B cell (primary cell): ENCODE results near the gene MRTFB. TPM values are rescaled to one million over a fixed set of nuclear protein-coding genes. Genes with fewer than 3 reads are reported as not detected.

ENCODE experiments used
- ATAC-seq: fragments of 200-7000 bp; cut with Tn5 transposase; one replicate; pipeline ENCODE4 v1.10.0; 2021; ENCODE audit warnings: low read depth, mild to moderate bottlenecking, moderate number of reproducible peaks, moderate library complexity
- CTCF ChIA-PET: fragments of 350-600 bp; sonication (Branson Sonifier 250); formaldehyde crosslinking; loops from one replicate; lab custom pipeline; 2021; ENCODE audit warnings: antibody characterized with exemption, inconsistent platforms; lab: Charles Lee
- POLR2A ChIA-PET: fragments of 350-600 bp; sonication (Branson Sonifier 250); formaldehyde crosslinking; loops from one replicate; lab custom pipeline; 2021; ENCODE audit warnings: antibody characterized with exemption; lab: Charles Lee
- DNase-seq: peaks from one replicate; pipeline ENCODE4 v3.0.0; 2013
- H2AFZ ChIP-seq: 2 replicates; pipeline ENCODE4 v1.6.1; 2012; ENCODE audit warnings: mild to moderate bottlenecking, low read depth, low read length; ENCODE audit not compliant: insufficient read depth, poor library complexity, severe bottlenecking
- H3K27ac ChIP-seq, 2 donors: 1 replicate in 1 of 2; 2 replicates in 1 of 2; pipeline ENCODE4 v1.5.1; 2012 to 2013; ENCODE audit warnings: low read length in 2 of 2, mild to moderate bottlenecking in 2 of 2, moderate library complexity in 1 of 2
- H3K27me3 ChIP-seq, 4 experiments: fragments of 200-600 bp in 1 of 4; sonication (generic) in 1 of 4; replicated peaks in 1 of 4; 1 replicate in 2 of 4; 2 replicates in 2 of 4; pipeline versions ENCODE4 v1.6.1 to v1.7.0; 2013 to 2016; ENCODE audit warnings: low read length in 3 of 4, mild to moderate bottlenecking in 2 of 4, mixed read lengths in 1 of 4, moderate library complexity in 1 of 4; ENCODE audit not compliant: insufficient read depth in 4 of 4, control insufficient read depth in 3 of 4; ENCODE audit errors: control extremely low read depth in 1 of 4
- H3K36me3 ChIP-seq, 2 experiments: replicated peaks in 1 of 2; 1 replicate in 1 of 2; 2 replicates in 1 of 2; pipeline versions ENCODE4 v1.6.1 to v1.7.1; 2013; ENCODE audit warnings: low read length in 1 of 2; ENCODE audit not compliant: insufficient read depth in 2 of 2, control insufficient read depth in 1 of 2; ENCODE audit errors: control extremely low read depth in 1 of 2, extremely low read depth in 1 of 2
- H3K4me1 ChIP-seq, 2 donors: fragments of 200-600 bp in 1 of 2; sonication (generic) in 1 of 2; 1 replicate in 1 of 2; 2 replicates in 1 of 2; pipeline versions ENCODE4 v1.5.1 to v1.6.1; 2013 to 2017; ENCODE audit warnings: low read length in 2 of 2; ENCODE audit not compliant: control insufficient read depth in 2 of 2, insufficient read depth in 2 of 2
- H3K4me2 ChIP-seq: replicated peaks from 2 replicates; pipeline ENCODE3; 2012; ENCODE audit warnings: mild to moderate bottlenecking, low read depth, low read length; ENCODE audit not compliant: poor library complexity, severe bottlenecking
- H3K4me3 ChIP-seq, 5 experiments: fragments of 200-600 bp in 1 of 5; sonication (generic) in 1 of 5; 1 replicate in 3 of 5; 2 replicates in 2 of 5; pipeline versions ENCODE4 v1.5.1 to v1.7.0; 2011 to 2016; ENCODE audit warnings: low read length in 4 of 5, mild to moderate bottlenecking in 4 of 5, low read depth in 2 of 5, control low read depth in 1 of 5, moderate library complexity in 1 of 5; ENCODE audit not compliant: insufficient read depth in 1 of 5; ENCODE audit errors: control extremely low read depth in 1 of 5, extremely low read depth in 1 of 5
- H3K79me2 ChIP-seq: fragments of 200-600 bp; sonication (generic); one replicate; pipeline ENCODE4 v1.6.0; 2016; ENCODE audit warnings: low read length; ENCODE audit not compliant: control insufficient read depth, insufficient read depth
- H3K9ac ChIP-seq: fragments of 200-600 bp; sonication (generic); 2 replicates; pipeline ENCODE4 v1.6.1; 2017; ENCODE audit warnings: mild to moderate bottlenecking, low read length, moderate library complexity
- H3K9me3 ChIP-seq, 3 donors: one replicate each; pipeline versions ENCODE4 v1.6.1 to v1.7.1; 2013; ENCODE audit warnings: low read length in 2 of 3; ENCODE audit not compliant: control insufficient read depth in 2 of 3, insufficient read depth in 1 of 3; ENCODE audit errors: control extremely low read depth in 1 of 3
- H4K20me1 ChIP-seq: 2 replicates; pipeline ENCODE4 v1.6.0; 2012; ENCODE audit warnings: mild to moderate bottlenecking, low read length; ENCODE audit not compliant: insufficient read depth, control insufficient read depth, poor library complexity, severe bottlenecking
- H3K27ac Mint-ChIP-seq: one replicate; pipeline ENCODE4 v1.8.0; 2021; ENCODE audit warnings: mixed read lengths
- H3K27me3 Mint-ChIP-seq: one replicate; pipeline ENCODE4 v1.8.0; 2021; ENCODE audit warnings: mixed read lengths
- H3K4me1 Mint-ChIP-seq: one replicate; pipeline ENCODE4 v1.8.0; 2021; ENCODE audit warnings: mixed read lengths
- H3K4me3 Mint-ChIP-seq: one replicate; pipeline ENCODE4 v1.8.0; 2021; ENCODE audit warnings: mixed read lengths
- H3K9me3 Mint-ChIP-seq: one replicate; pipeline ENCODE4 v1.8.0; 2022; ENCODE audit warnings: mixed read lengths; ENCODE audit not compliant: insufficient read depth
- CTCF ChIP-seq: fragments of 200-600 bp; IDR thresholded peaks from one replicate; pipeline ENCODE4 v1.8.0; 2022; ENCODE audit warnings: antibody characterized with exemption, mild to moderate bottlenecking
- EZH2 ChIP-seq: IDR thresholded peaks from 2 replicates; pipeline ENCODE4 v1.6.1; 2012; ENCODE audit warnings: borderline replicate concordance, low read depth, mild to moderate bottlenecking, moderate library complexity, low read length; ENCODE audit not compliant: insufficient read depth, poor library complexity, severe bottlenecking
- WGBS: methylation state at CpG from one replicate; pipeline ENCODE4 v1.1.5; 2013; ENCODE audit warnings: missing lambda C conversion rate; ENCODE audit not compliant: insufficient coverage; 5-methylcytosine and 5-hydroxymethylcytosine counted together
- intact Hi-C: fragments of 100-400 bp; cut with micrococcal nuclease; formaldehyde crosslinking; loops from one replicate; pipeline ENCODE4 v1.10.0; 2022
- polyA plus RNA-seq: library from polyadenylated mRNA; depleted of rRNA; stranded (reverse); fragments of >200 nt; gene quantifications from 2 replicates; pipeline ENCODE4 v1.2.3, GENCODE V29; 2012
- total RNA-seq, 2 donors: library from RNA; stranded (reverse); fragments of 120-200 nt in 1 of 2; gene quantifications; 1 replicate in 1 of 2; 2 replicates in 1 of 2; pipeline versions ENCODE4 v1.2.3 to v1.2.4, GENCODE V29; 2013 to 2022

The MRTFB gene
- total and polyA plus RNA-seq, 2 donors (not counting 1 experiment from before 2014, with no cell fraction given) = 6.6 to 39.5 TPM

- ChIA-PET CTCF (interaction anchor here (1.3 kb wide), 1 partner anchor 14 kb away, joined by 4 read pairs; no protein-coding TSS in a partner anchor), POLR2A (no interaction called here)
- H3K4me3 Mint-ChIP-seq = no peak overlapping the region
- ATAC-seq (no peak), DNase-seq (no peak)
- Histone ChIP-seq H3K36me3 (no peaks in the 10 kb centered on the region), H3K4me3 (no peak overlapping the region), H3K27ac (no peak overlapping the region), H2AFZ (no peak overlapping the region), H3K9ac (no peak overlapping the region), H3K79me2 (no peaks in the 10 kb centered on the region), H3K4me2 (no peak overlapping the region), H3K9me3 (no peaks in the 10 kb centered on the region), H4K20me1 (no peaks in the 10 kb centered on the region), H3K4me1 (no peaks in the 10 kb centered on the region), H3K27me3 (no peaks in the 10 kb centered on the region)
- no peaks in the 10 kb centered on the region for H3K9me3 Mint-ChIP-seq
- H3K27me3 Mint-ChIP-seq = no peaks in the 10 kb centered on the region
- 83% methylated on average over 1 of the region's 8 CpGs for WGBS
- no peak overlapping the region for H3K27ac Mint-ChIP-seq
- no peaks in the 10 kb centered on the region for H3K4me1 Mint-ChIP-seq
- intact Hi-C loops = no loop called here
- TF ChIP-seq EZH2 = no peak
- no peak for TF ChIP-seq CTCF
Observed at GRCh38 chr16:14148569-14148968, 77.5 kb downstream of the MRTFB start.

GRCh38 chr16:14150796-14151195 is 79.7 kb downstream of the MRTFB start:
- H4K20me1 ChIP-seq = no peaks in the 10 kb centered on the region
- no peak overlapping the region for H3K27ac Mint-ChIP-seq
- POLR2A ChIA-PET = no interaction called here
- ATAC-seq (no peak), DNase-seq (no peak)
- no peaks in the 10 kb centered on the region for H3K27me3 ChIP-seq
- CTCF ChIA-PET = interaction anchor here (0.5 kb wide), 1 partner anchor 46 kb away, joined by 3 read pairs; no protein-coding TSS in a partner anchor
- WGBS = no CpG with 5 or more reads among the region's 5 CpGs
- H2AFZ ChIP-seq = no peak overlapping the region
- H3K4me2 ChIP-seq = no peak overlapping the region
- H3K36me3 ChIP-seq = no peaks in the 10 kb centered on the region
- no peaks in the 10 kb centered on the region for H3K4me1 ChIP-seq
- no peaks in the 10 kb centered on the region for H3K9me3 ChIP-seq
- intact Hi-C loops = no loop called here
- no peaks in the 10 kb centered on the region for H3K79me2 ChIP-seq
- no peak overlapping the region for H3K4me3 ChIP-seq
- no peak overlapping the region for H3K9ac ChIP-seq
- no peaks in the 10 kb centered on the region for H3K4me1 Mint-ChIP-seq
- H3K9me3 Mint-ChIP-seq = no peaks in the 10 kb centered on the region
- H3K4me3 Mint-ChIP-seq = no peak overlapping the region
- H3K27ac ChIP-seq = no peak overlapping the region
- no peaks in the 10 kb centered on the region for H3K27me3 Mint-ChIP-seq
- TF ChIP-seq CTCF (no peak), EZH2 (no peak)
